ENCODE data around the gene KANK4. TPM values are rescaled to one million over a fixed set of nuclear protein-coding genes. Genes with fewer than 3 reads are reported as not detected.
A peak's percentile ranks its signal among the peaks of the same experiment; 100 is the strongest.

The KANK4 gene
- polyA plus RNA-seq, 1 experiment = not detected

DNA sequence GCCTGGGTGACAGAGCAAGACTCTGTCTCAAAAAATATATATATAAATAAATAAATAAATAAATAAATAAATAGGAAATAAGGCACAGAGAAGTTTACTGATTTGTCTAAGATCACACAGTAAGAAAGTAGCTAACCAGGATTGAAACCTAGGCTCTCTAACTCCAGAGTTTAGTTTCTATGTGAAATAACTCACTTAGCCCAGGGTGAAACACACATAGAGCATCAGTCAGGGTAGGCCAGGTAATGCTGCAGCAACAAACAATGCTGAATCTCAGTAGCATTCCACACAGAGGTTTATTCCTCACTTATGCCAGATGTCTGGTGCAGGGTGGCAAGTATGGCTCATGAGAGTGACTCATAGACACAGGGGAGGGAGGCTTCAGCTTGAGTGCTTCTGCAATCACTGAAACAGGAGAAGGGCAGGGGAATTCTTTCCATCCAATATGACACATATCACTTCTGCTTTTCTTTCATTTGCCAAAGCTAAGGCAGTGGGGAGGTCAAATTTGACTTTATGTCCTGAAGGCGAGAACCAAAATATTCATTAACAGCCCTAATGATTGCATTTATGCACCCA, 37.1 kb upstream of the KANK4 start:
- DNase-seq (ENCODE audit: low read depth, low spot score) = peak; percentile 26
- ChIA-PET POLR2A (no interaction called here), CTCF (no interaction called here)
- Histone ChIP-seq H3K27ac (ENCODE audit: low read depth, low read length) (no peak overlapping the region), H3K9me3 (ENCODE audit: control insufficient read depth, insufficient read depth, low read length) (no peaks in the 10 kb centered on the region; the same call in 1 of the 2 replicates), H3K4me3 (ENCODE audit: low read depth, low read length) (no peak overlapping the region), H3K27me3 (ENCODE audit: control insufficient read depth, insufficient read depth, low read length) (no peaks in the 10 kb centered on the region)
- TF ChIP-seq, protein P1, sequence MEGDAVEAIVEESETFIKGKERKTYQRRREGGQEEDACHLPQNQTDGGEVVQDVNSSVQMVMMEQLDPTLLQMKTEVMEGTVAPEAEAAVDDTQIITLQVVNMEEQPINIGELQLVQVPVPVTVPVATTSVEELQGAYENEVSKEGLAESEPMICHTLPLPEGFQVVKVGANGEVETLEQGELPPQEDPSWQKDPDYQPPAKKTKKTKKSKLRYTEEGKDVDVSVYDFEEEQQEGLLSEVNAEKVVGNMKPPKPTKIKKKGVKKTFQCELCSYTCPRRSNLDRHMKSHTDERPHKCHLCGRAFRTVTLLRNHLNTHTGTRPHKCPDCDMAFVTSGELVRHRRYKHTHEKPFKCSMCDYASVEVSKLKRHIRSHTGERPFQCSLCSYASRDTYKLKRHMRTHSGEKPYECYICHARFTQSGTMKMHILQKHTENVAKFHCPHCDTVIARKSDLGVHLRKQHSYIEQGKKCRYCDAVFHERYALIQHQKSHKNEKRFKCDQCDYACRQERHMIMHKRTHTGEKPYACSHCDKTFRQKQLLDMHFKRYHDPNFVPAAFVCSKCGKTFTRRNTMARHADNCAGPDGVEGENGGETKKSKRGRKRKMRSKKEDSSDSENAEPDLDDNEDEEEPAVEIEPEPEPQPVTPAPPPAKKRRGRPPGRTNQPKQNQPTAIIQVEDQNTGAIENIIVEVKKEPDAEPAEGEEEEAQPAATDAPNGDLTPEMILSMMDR (IDR thresholded peaks at IDR 0.05; ENCODE audit: low read depth, low read length) = no peak

DNA sequence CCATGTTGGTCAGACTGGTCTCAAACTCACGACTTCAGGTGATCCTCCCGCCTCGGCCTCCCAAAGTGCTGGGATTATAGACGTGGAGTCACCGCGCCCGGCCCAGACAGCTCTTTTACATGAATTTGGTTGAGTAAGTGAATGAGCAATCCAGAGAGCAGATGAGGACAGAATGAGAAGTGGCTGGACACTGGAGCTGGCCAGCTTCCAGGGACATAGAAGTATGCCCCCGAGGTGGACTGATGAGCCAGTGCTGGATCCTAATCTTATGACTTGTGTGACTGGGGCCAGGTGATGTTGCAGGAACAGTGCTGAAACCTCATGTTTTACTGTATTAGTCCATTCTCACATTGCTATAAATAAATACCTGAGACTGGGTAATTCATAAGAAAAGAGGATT, 35.9 kb upstream of the KANK4 start:
- H3K27me3 ChIP-seq (ENCODE audit: control insufficient read depth, insufficient read depth, low read length) = no peaks in the 10 kb centered on the region
- no peaks in the 10 kb centered on the region for H3K9me3 ChIP-seq (ENCODE audit: control insufficient read depth, insufficient read depth, low read length)
- TF ChIP-seq, protein P1 (IDR thresholded peaks at IDR 0.05; ENCODE audit: low read depth, low read length) = no peak
- ChIA-PET POLR2A (no interaction called here), CTCF (no interaction called here)
- H3K27ac ChIP-seq (ENCODE audit: low read depth, low read length) = no peak overlapping the region
- DNase-seq (ENCODE audit: low read depth, low spot score) = no peak
- H3K4me3 ChIP-seq (ENCODE audit: low read depth, low read length) = no peak overlapping the region

DNA sequence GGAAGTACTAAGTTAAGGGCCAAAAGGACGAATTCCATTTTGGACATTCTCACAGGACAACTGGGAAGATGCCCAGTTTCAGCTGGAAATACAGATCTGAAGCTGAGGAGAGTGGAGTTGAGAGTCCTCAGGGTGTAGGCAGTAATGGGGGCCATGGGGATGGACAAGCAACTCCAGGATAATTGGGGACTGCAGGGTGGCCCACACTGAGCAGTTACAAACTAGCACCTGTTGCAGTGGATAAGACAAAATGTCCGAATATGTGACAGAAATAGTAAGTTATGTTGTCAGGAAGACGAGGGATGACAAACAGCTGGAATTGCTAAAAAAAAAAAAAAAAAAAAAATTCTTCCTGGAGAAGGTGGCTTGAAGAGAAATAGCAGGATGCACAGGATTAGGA, 34.6 kb upstream of the KANK4 start:
- H3K27me3 ChIP-seq (ENCODE audit: control insufficient read depth, insufficient read depth, low read length) = no peaks in the 10 kb centered on the region
- H3K27ac ChIP-seq (ENCODE audit: low read depth, low read length) = no peak overlapping the region
- no peak overlapping the region for H3K4me3 ChIP-seq (ENCODE audit: low read depth, low read length)
- no peak for DNase-seq (ENCODE audit: low read depth, low spot score)
- ChIA-PET CTCF (no interaction called here), POLR2A (no interaction called here)
- TF ChIP-seq, protein P1 (IDR thresholded peaks at IDR 0.05; ENCODE audit: low read depth, low read length) = no peak
- H3K9me3 ChIP-seq (ENCODE audit: control insufficient read depth, insufficient read depth, low read length) = no peaks in the 10 kb centered on the region

DNA sequence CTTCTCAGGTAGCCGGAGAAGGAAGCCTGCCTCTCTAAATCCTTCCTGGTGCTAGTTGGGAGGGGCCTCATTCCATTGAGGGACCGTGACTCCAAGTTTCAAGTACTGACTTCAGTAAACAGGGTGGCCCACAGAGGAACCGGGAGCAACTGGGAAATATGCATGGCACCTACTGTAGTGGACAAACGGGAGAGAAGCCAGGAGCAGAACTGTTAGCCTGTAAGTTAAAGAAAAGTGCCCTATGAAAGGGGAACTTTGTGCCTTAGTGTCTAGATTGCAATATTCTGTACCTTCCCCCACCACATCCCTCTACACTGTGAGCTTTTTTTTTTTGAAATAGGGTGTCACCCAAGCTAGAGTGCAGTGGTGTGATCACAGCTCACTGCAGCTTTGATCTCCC, 33.2 kb upstream of the KANK4 start:
- CTCF ChIA-PET = no interaction called here
- Histone ChIP-seq H3K27ac (ENCODE audit: low read depth, low read length) (no peak overlapping the region), H3K9me3 (ENCODE audit: control insufficient read depth, insufficient read depth, low read length) (no peaks in the 10 kb centered on the region), H3K4me3 (ENCODE audit: low read depth, low read length) (no peak overlapping the region), H3K27me3 (ENCODE audit: control insufficient read depth, insufficient read depth, low read length) (no peaks in the 10 kb centered on the region)
- DNase-seq (ENCODE audit: low read depth, low spot score) = no peak
- POLR2A ChIA-PET = no interaction called here
- TF ChIP-seq, protein P1 (IDR thresholded peaks at IDR 0.05; ENCODE audit: low read depth, low read length) = no peak

DNA sequence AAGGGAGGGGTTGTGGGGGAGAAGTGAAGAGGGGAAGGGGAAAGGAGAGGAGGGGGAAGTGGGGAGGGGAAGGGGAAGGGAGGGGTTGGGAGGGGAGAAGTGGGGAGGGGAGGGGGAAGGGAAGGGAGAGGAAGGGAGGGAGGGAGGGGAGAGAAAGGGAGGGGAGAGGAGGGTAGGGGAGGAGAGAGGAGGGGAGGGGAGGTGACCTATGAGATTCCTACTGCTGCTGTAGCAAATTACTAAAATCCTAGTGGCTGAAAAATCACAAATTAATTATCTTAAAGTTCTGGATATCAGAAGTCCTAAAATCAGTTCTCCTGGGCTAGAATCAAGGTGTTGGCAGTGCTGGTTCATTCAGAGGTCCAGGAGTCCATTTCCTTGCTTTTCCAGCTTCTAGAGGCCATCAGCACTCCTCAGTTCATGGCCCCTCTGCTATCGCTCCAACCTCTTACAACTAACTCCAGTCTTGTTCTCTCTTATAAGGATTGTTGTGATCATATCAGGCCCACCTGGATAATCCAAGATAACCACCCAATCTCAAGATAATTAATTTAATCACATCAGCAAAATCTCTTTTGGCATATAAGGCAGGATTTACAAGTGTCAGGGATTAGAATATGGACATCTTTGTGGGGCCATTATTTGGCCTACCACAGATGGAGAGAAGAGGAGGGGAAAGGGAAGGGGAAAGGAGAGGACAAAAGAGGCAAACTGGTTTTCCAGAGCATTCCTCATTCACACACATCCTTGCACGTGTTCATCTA, 30.4 kb upstream of the KANK4 start:
- TF ChIP-seq, protein P1 (IDR thresholded peaks at IDR 0.05; ENCODE audit: low read depth, low read length) = no peak

More for the DNA sequence above, 30.4 kb upstream of the KANK4 start:
- no peaks in the 10 kb centered on the region for H3K9me3 ChIP-seq (ENCODE audit: control insufficient read depth, insufficient read depth, low read length)
- no peaks in the 10 kb centered on the region for H3K27me3 ChIP-seq (ENCODE audit: control insufficient read depth, insufficient read depth, low read length)
- no peak for DNase-seq (ENCODE audit: low read depth, low spot score)
- H3K27ac ChIP-seq (ENCODE audit: low read depth, low read length) = no peak overlapping the region
- no peak overlapping the region for H3K4me3 ChIP-seq (ENCODE audit: low read depth, low read length)
- ChIA-PET CTCF (no interaction called here), POLR2A (no interaction called here)
